Kidney glomerular epithelial cell (primary cell): ENCODE measurements around the gene MCCD1.
A peak's percentile ranks its signal among the peaks of the same experiment; 100 is the strongest.
"Not testable (repeated sequence)": the region's sequence is repeated elsewhere in the genome, so short reads cannot be mapped to it uniquely, and the experiment has no call there.

Experiments
- DNase-seq: peaks from one replicate; lab custom pipeline; 2025; lab: John Stamatoyannopoulos, UW

MCCD1 gene, protein sequence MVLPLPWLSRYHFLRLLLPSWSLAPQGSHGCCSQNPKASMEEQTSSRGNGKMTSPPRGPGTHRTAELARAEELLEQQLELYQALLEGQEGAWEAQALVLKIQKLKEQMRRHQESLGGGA

GRCh38 chr6:31528821-31529328, at the start of gene MCCD1:
MCCD1 (plus strand) TSS chr6:31528962; CDS start chr6:31529015, 53 bp downstream.
- no peak for DNase-seq

- DNase-seq: no peak
Measured at GRCh38 chr6:31479151-31479932, 49.4 kb upstream of the MCCD1 start.

DNA sequence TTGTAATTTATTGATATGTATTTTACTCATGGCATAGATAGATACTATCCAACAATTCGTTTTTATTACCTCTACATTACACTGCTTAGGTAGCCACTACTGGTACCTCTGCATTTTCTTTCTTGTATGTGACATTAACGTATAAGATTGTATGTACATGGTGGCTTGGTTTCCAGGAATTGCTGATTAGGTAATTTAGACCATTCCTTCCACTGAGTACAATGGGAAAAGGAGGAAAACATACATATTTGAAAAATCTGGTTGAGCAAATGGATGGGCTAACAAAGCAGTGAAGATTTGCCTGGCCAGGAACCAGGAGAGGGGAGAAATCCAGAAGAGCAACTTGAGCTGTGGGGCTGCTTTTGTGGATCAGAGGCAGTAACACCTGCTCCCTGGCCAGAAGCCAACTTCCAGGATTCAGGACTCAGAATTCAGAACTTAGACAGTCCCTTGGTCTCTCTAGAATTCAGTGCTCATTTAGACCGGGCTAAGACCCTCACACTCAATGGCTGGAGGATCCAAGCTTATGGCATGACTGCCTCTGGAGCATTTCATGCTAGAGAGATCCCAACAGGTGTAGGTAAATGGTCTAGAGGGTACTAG, 48.7 kb upstream of the MCCD1 start:
- no peak for DNase-seq

- no peak for DNase-seq
Measured at GRCh38 chr6:31480574-31480973, 48.2 kb upstream of the MCCD1 start.

GRCh38 chr6:31483392-31483791, 45.4 kb upstream of the MCCD1 start:
- DNase-seq: no peak

- no peak for DNase-seq
Measured at GRCh38 chr6:31485055-31485454, 43.7 kb upstream of the MCCD1 start.

DNA sequence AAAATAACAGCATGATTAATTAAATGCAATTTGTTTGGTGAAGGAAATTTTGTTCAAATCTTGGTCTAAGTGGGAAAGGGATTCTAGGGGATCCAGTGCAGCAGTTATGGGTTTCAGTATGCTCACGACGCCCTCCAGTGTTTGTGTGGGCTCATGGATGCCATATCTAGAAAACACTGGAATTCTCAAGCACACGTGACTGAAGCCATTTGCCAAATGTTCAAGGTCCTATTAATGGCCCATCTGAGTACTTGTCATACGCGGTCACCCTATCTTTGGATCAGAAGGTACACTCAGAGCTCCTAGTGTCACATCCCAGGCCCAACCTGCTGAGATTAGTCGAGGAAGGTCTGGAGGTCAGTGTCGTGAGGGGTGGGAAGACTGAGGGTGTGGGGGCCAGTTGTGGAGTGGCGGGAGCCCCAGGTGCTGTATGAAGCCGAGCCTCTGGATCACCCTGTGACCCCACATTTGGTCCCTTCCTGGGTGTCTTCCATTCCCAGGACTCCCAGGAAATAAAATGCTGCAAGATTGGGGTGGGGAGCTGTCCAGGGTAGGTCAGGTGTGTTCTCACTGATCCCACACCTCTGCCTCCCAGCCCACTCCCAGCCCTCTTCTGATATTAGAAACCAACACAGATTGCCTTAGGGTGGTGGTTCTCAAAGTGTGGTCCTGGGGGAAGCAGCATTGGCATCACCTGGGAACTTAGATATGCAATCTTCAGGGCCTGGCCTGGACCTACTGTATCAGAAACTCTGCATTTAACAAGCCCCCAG, 42.5 kb upstream of the MCCD1 start:
- not testable (repeated sequence) for DNase-seq

- DNase-seq: not testable (repeated sequence)
Measured at GRCh38 chr6:31487674-31488073, 41.1 kb upstream of the MCCD1 start.

DNA sequence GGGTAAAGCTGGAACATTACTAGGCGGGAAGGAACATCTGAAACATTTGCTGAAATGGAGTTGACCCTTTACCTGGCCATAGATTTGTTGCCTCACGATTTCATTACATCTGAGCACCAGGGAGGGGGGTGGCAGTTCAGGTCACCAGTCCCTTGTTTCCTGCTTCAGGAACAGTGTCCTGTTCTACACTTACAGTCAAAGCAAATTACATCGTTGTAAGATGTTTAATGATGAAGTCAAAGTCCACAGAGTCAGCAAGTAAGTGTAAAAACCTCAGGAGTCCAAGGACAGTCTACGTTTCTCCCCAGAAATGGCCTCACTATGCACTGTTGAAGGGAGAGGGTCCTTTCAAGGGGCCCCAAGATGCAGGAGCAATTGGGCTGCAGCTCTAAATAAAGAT, 39.7 kb upstream of the MCCD1 start:
- DNase-seq: no peak

DNA sequence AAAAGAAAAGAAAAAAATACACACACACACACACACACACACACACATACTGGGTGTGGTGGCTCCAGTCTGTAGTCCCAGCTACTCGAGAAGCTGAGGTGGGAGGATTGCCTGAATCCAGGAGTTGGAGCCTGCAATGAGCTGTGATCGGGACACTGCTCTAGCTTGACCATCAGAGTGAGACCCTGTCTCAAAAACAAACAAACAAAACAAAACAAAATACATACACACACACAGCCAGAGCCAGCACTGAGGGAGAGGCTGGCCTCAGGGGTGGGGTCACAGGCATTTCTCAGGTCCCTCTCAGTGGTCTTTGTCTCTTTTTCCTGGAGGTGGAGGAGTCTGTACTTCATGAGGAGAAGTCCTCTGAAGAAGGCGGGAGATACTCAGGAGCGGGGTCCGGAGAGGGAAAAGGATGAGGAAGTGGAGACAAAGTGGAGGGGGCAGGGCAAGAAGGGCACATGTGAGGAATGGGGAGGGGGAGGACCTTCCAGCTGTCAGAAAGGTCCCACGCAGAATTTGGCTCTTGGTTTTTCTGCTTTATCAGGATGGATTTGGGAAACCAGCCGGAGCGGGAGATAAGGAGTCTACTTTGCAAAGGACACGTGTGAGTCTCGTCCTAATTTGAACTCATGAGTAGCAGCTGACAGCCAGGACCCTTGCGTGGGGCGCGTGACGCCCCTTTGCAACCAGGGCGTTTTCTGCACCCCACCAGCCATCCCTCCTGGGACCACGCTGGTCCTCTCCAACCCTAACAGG, 38.5 kb upstream of the MCCD1 start:
- no peak for DNase-seq

DNA sequence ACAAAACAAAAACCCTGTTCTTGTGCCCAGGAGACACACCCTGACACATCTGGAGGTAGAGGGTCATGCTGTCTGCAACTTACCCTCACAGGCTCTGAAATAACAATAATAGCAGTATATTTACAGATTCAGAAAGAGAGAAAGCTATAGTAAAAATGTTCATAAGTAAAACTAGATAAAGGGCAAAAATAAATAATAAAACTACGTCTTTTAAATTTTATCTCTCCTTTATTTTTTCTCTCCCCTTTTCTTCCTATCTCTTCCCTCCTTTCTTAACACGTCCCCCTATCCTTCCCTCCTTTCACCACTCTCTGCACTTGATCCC, 35.2 kb upstream of the MCCD1 start:
- not testable (repeated sequence) for DNase-seq

DNA sequence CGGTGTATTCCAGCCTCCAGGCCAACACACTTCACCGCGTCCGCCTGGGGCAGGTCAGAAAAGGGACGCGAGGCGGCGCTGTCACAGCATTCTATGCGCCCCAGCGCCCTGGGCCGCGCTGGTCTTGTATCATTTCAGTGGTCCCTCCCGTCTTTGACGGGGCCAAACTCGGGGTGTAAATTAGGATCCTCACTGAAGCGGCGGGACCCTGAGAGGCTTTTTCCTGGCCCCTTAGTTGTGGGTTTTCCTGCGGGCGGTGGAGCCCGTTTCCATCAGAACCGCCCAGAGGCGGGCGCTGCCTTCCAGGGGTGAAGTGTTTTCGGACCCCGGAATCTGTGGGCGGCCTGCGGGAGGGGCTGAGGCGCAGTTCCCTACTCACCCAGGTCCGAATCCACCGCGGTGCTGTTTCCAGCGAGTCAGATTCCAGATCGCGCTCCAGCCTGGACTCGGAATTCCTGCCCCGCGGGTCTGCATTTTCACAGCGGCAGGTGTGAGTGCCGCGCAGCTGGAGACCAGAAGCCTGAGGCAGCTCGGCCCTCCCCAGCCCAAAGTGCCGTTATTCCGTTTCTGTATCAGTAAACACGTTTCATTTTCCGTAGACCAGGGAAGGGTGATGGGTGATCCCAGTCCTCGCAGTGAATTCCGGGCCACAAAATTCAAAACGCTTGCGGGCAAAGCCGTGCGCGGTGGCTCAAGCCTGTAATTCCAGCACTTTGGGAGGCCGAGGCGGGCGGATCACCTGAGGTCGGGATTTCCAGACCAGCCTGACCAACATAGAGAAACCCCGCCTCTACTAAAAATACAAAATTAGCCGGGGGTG, 34.7 kb upstream of the MCCD1 start:
- DNase-seq: peak; percentile 68

DNA sequence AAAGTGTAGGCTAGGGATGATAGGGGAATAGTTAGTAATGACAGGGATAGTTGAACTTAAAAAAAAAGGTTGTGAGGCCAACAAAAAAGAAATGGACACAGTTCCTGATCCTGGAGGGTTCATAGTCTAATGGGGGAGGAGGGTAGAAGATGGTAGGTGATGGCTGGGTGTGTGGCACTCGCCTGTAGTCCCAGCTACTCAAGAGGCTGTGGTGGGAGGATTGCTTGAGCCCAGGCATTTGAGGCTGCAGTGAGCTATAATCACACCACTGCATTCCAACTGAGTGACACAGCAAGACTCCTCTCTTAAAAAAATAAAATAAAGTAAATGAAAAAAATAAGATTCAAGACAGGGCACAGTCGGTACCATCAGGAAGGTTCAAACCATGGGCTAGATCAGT, 33.2 kb upstream of the MCCD1 start:
- peak; percentile 82 for DNase-seq

GRCh38 chr6:31496826-31497225, 31.9 kb upstream of the MCCD1 start:
- DNase-seq: not testable (repeated sequence)

GRCh38 chr6:31497531-31498476, 31.0 kb upstream of the MCCD1 start, which contains the start of gene MICB:
MICB (plus strand) TSS chr6:31498145; CDS start chr6:31498194, 49 bp downstream.
- DNase-seq: peak; percentile 74

DNA sequence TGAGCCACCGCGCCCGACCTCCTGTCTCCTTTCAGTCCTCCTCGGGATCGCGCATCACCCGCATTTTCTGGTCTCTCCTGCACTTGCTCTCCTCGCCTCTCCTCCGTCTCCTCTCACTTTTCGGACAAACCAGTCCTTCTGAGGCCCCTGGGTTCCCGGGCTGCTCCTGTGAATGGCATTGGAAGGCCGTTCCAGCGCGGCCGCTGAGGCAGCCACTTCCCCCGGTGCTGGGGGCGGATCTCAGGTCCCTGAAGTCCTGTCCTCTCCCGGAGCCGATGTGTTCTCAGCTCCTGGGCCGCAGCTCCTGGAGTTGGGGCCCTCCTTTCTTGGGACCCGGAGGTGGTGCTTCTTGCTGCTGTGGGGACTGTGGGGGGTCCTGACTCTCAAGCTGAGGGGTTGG, 30.0 kb upstream of the MCCD1 start:
- no peak for DNase-seq

- not testable (repeated sequence) for DNase-seq
Measured at GRCh38 chr6:31499648-31500047, 29.1 kb upstream of the MCCD1 start.

DNA sequence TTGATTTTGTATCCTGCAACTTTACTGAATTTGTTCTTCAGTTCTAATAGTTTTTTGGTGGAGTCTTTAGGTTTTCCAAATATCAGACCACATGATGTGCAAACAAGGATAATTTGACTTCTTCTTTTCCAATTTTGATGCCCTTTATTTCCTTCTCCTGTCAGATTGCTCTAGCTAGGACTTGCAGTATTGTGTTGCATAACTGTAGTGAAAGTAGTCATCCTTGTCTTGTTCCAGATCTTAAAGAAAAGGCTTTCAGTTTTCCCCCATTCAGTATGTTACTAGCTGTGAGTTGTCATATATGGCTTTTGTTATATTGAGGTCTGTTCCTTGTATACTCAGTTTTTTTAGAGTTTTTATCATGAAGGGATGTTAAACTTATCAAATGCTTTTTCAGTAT, 26.2 kb upstream of the MCCD1 start:
- no peak for DNase-seq

GRCh38 chr6:31509036-31509435, 19.7 kb upstream of the MCCD1 start:
- not testable (repeated sequence) for DNase-seq

DNA sequence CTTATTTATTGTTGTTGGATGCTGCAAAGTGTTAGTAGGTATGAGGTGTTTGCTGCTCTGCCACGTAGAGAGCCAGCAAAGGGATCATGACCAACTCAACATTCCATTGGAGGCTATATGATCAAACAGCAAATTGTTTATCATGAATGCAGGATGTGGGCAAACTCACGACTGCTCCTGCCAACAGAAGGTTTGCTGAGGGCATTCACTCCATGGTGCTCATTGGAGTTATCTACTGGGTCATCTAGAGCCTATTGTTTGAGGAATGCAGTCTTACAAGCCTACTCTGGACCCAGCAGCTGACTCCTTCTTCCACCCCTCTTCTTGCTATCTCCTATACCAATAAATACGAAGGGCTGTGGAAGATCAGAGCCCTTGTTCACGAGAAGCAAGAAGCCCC, 18.8 kb upstream of the MCCD1 start:
- no peak for DNase-seq
